NCI-H510A (cell line): ENCODE measurements around the gene ST6GALNAC2.
"Not testable (repeated sequence)": the region's sequence is repeated elsewhere in the genome, so short reads cannot be mapped to it uniquely, and the experiment has no call there.

ENCODE experiments used
- DNase-seq: peaks from one replicate; lab custom pipeline; 2025; lab: John Stamatoyannopoulos, UW

ST6GALNAC2 gene

DNA sequence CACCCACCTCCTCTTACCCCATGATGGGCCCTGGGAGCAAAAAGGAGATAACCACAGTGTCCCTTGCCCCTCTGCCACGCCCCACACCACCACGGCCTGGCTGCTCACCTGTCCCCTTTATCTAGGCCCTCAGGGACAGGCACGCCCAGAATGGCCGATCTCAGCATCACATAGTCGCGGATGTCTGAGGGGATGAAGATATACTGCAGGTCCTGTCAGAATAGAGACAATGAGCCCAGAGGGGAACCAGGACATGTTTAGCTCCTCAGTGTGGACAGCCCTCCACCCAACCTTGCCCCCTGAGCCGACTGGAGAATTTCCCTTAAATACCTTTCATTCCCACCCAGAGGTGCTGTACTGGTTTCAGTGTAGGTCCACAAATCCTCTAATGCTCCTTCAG is 15.2 kb downstream of the ST6GALNAC2 start:
- no peak for DNase-seq

DNA sequence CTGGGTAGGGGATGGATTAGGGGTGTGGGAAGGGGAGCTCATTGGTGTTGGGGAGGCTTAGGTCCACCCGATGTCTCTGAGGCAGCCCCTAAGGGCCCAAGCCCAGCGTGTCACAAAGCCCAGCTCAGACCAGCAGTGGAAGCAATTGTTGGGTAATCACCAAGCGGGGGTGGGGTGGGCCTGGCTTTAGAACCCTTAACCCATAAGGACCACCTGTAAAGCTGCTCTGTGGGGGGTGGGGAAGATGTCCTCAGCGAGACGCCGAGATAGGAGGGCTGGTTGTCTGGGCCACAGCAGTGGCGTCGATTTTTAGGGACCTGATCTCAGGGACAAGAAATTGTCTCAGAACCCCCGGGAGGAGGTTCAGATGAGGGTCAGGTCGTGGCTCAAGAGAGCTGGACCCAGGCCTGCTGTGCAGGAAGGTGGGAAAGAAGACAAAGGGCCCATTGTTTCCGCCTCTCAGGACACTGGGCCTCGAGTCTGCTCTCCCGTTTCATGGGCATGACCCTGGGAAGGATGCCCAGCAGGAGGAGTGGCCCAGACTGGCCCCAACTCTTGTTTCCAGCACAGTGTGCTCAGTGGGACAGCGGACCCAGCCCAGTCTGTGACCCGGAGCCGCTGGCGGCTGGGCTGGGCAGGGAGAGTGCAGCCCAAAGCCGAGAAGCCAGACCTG is 15.9 kb downstream of the ST6GALNAC2 start:
- no peak for DNase-seq

DNA sequence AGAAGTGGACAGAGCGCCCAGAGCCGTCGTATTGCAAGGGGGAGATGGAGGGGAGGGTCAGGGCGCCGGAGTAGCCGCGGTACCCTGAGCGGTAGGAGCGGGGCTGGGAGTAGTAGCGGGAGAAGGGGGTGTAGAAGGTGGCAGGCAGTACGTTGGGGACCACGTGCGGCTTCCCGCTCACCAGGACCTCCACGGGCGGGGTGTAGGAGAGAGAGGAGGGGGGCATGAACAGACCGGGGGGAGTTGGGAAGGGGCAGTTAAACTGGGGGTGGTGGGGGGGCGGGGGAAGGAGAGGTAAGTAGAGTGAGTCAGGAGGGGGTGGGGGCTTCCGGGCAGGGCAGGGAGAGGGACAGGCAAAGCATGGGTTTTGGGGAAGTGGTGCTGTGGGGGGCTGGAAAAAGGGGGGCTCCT is 16.8 kb downstream of the ST6GALNAC2 start:
- no peak for DNase-seq

DNA sequence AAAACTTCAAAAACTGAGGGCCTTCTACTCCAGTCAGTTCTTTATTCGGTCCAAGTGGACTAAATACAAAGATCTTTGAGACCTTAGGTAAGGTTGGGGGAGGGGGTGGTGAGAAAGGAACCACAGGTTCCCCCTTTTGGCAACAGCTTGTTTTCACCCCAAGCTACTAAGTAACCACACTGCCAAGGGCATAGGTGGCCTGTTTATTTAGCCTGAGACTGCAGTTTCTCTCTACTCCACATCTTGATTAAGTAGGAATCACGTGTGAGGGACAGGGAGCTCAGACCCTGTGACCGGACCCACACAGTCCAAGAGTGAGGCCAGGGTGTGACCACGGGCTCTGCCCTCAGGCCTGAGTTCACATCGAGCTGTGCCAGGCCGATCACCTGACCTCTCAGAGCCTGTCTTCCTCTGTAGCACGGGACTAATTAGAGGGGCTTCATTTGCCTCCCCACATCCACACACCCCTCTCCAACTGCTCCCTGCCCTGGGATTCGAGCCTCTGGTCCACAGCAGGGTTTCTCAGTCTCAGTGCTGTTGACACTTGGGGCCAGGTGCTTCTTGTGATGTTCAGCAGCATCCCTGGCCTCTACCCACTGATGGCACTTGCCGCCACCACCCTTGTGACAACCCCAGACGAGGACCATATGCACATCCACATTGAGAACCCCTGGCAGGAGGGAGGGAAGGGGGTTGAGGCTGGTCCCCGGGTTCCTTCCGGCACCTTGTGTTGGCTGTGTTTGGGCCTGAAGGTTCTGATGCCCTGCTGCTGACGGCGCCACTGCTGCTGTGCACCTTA is 17.8 kb downstream of the ST6GALNAC2 start:
- no peak for DNase-seq

DNA sequence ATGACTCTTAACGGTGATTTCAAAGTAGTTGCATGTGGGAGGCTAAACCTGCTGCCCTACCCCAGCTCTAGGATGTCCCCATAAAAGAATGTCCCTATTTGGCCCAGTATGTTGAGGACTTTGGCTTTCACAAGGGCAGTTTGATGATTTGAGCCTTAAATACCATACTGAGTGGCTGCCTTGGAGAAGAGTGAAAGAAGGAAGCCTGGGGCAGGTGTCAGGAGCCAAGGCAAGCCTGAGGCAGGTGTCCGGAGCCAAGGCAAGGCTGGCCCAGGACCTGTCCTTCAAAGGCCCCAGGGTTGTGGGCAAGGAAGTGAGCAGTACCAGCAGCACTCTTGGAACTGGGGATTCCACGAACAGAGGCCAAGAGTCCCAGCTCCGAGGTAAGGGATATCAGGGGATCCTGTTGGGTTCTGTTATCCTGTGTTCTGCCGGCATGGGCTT is 18.6 kb downstream of the ST6GALNAC2 start:
- DNase-seq, result no peak

DNA sequence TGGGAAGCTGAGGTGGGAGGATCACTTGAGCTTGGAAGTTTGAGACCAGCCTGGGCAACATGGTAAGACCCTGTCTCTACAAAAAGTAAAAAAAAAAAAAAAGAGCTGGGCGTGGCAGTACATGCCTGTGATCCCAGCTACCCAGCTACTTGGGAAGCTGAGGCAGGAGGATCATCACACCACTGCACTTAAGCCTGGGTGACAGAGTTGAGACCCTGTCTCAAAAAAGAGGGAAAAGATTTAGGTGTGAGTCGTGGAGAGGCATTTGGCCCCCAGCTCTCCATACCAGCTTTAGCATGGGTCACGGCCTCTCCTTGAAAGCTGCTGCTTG is 19.1 kb downstream of the ST6GALNAC2 start:
- no peak for DNase-seq

DNA sequence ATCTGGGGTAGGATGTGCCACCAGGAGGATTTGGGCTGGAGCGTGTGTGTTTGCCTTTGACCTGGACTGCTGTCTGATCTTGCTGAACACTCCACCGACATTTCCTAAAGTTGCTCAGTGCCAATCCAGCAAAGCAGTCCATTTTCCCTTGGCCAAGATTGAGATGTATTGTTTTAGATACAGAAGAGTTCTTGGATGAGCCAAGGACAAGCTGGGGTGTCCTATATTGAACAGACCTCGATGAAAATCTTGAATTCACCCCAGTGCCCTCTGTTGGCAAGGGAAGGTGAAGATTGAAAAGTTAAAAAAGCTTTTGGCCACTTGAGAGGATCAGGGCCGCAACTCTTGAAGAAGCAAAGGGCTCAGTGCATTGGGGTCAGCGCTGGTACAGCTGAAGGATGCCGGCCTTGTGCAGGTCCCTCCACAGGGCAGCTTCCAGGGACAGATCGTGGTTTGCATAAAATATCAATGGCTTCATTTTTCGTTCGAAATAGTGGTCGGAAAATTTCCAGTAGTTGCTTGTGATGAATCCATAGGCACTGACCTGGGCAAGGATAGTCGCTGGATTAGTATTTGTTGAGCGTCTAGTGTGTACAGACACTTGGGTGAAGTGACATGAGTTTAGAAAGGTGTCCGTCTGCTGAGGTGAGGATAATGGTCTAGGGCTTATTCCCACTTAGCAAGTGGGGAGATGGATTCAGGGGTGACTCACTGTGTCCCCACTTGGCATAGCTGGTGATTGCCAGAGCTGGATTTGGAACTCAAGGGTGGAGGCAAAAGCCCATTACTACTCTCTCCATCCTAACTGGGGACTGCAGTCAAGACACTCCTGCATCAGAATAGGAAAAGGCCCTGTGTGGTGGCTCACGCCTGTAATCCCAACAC is 19.7 kb downstream of the ST6GALNAC2 start:
- no peak for DNase-seq

DNA sequence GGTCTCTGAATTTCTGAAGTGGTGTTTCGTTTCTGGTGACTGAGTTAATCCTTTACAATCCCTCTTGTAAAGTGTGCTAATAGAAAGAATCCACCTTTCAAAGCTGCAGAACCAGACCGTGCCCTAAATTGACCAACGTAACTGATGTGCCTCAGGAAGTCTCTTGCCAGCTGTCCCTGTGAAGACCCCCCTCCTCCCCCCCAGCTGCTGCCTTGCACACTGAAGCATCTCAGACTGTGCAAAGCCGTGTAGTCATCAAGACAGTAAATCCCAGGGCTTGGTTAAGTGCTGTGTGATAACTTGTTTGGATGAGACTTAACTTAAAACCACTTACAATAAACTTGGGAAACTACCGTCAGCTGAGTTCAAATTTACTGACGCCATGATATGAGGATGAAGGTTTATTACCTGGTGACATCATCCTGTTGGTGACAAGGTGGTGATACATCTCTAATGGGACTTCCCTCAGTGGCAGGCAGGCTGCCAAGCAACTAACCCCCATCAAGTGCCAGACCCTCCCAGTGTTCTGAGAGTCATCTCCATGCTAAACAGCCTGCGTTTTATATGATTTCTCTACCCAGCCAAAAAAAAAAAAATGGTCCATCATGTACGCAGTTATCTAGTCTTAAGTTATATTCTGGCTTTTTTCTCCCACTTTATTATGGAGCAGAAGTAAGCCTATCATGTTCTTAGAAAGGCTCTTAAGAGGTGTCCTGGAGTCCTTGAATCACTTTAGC is 20.5 kb downstream of the ST6GALNAC2 start:
- DNase-seq, result not testable (repeated sequence)

DNA sequence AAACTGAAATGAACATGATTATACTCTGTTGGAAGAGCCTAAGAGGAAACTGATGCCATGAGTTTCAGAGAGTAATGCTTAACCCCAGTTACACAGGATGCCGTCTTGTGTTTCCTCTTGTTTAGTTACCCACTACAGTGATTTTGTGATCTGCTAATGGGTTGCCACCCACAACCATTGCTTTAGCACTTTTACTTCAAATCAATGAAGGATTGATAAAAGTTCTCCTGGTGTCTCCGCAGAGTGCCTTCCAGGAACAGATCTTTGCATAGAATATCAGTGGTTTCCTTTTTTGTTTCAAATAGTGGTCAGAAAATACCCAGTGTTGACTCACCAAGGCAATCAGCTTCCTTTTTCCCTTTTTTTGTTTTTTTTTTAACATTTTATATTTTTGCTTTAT is 22.3 kb downstream of the ST6GALNAC2 start:
- not testable (repeated sequence) for DNase-seq

DNA sequence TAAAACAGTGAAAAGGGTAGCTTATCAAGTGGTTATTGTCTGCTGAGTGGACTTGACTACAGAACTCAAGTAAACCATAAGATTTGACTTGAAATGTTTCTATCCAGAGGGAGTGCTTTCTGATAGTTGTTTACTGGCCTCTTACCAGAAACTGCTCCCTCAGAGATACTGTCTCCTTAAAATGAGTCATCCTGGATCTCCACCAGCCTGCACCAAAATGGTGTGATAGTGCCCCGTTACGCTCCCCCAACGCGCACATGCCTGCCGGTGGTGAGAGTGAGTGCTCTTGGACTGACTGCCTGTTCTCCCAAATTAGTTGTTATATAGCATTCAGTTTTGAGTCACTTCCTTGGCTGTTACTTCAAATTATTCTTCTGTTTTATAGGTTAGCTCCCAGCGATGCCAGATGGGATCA is 22.9 kb downstream of the ST6GALNAC2 start:
- no peak for DNase-seq

DNA sequence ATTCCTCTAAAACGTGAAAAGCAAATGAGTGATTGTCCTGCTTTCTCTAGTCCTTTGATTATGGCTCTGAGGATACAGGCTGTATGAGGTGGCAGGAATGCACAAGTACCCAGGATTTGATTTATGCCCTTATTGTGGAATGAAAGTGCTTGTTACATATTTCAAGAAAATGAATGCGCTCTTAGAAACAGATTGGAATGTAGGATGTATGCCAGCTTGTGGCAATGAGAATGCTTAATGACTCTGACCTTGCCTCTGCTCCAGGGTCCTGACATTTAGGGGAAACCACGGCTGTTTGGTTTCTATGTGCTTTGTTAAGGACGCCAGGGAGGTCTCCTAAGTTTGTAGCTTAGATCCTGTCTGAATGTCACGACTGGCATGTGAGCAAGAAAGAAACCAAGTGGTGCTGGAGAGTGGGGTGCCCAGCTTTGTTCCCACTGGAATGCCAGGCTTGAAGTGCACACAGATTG is 23.8 kb downstream of the ST6GALNAC2 start:
- no peak for DNase-seq

DNA sequence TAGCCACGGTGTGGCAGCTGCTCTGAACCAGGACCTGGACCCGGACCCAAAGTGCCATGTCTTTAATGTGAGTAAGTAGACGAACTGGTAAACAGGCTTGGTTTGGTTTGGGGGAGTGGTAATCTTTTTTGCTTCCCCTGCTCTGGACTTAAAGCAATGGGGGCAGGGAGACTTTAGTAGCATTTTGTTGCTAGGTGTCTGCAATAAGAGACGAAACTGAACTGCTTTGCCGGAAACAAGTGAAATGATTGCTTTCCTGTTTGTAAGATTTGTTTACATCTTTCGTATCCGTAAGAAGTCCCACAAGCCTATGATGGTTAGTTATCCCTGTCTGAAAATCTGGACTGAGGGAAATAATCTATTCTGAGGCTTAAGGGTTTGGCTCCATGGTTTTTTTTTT is 24.3 kb downstream of the ST6GALNAC2 start:
- no peak for DNase-seq

DNA sequence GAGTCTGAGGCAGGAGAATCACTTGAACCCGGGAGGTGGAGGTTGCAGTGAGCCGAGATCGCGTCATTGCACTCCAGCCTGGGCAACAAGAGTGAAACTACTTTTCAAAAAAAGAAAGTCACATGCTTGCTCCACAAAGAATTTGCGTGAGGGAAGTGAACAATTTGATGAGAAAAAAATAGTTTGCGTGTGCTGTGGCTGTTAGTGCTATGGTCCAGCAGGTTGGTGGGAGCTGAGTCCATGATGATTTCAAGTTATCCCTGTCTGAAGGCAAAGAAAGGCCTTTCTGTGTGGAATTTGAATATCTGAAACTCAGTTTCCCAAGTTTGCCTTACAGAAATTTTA is 24.8 kb downstream of the ST6GALNAC2 start:
- no peak for DNase-seq

DNA sequence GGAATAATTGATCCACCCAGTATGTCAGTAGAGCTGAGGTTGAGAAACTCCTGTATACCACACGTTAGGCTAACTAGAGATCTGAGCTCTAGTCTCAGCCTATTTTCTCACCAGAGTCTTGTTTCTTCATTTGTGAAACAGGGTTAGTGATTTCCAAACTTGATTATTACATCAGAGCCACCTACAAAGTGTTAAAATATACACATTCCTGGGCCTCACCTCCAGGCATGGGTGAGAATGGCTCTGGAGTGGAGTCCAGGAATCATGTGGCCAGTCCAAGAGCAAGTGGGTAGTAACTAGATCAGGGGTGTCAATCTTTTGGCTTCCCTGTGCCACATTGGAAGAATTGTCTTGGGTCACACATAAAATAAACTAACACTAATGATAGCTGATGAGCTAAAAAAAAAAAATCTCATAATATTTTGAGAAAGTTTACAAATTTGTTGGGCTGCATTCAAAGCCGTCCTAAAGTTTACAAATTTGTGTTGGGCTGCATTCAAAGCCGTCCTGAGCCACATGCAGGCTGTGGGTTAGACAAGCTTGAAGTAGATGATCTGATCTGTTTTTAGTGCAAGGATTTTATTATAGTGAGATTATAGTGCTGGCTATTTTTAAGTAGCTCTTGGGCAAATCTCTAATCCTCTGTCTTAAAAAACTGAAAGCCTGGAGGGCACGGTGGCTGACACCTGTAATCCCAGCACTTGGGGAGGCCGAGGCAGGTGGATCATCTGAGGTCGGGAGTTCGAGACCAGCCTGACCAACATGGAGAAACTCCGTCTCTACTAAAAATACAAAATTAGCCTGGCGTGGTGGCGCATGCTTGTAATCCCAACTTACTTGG is 25.4 kb downstream of the ST6GALNAC2 start:
- no peak for DNase-seq

DNA sequence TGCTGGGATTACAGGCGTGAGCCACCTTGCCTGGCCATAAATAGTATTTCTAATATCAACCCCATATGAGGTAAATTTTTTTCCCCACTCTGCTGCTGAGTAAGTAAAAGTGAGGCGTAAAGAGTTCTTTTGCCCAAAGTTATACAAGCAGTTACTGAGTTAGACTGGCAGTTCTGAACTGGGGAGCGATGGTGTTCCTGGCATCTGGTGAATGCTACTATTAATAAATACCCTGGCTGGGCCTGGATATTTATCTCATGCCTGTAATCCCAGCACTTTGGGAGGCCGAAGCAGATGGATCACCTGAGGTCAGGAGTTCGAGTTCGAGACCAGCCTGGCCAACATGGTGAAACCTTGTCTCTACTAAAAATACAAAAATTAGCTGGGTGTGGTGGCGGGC is 26.2 kb downstream of the ST6GALNAC2 start:
- DNase-seq, result not testable (repeated sequence)

DNA sequence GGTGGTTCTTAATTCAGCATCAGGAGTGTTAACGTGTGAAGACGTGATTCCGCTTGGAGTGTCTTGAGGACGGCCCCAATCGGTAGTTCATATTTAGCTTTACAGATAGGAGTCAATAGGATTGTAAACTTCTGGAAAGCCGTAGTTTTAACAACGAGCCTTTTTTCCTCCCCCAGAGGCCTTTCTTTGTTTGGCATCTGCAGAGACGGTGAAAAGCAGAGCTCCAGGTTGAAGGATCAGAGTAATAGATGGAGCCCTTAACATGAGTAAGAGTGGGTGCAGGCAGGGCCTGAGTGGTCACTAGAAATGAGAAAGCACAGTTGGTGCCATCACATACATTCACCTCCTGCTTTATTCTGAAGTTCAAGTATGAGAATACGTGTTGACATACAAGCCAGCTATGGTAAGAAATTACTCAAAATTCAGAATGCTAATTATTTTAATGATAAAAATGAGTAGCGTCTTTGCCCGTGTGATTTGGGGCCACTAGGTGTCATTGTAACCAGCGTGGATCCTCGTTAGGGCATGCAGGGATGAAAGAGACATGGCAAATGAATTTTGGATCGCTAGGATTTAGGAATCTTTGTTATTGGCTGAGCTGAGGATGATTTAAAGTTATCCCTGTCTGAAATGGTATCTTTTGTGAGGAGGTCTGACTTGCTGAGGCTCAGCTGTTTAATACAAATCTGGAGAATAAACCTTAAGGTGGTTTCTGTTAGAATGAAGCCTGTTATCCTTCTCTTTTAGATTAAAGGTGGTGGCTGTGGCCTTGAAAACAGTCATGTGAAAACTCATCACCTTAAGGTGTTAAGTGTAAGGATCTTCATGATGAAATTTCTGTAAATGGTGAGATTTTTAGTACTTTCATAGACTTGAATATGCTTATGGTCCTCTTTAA is 27.2 kb downstream of the ST6GALNAC2 start:
- DNase-seq, result no peak

DNA sequence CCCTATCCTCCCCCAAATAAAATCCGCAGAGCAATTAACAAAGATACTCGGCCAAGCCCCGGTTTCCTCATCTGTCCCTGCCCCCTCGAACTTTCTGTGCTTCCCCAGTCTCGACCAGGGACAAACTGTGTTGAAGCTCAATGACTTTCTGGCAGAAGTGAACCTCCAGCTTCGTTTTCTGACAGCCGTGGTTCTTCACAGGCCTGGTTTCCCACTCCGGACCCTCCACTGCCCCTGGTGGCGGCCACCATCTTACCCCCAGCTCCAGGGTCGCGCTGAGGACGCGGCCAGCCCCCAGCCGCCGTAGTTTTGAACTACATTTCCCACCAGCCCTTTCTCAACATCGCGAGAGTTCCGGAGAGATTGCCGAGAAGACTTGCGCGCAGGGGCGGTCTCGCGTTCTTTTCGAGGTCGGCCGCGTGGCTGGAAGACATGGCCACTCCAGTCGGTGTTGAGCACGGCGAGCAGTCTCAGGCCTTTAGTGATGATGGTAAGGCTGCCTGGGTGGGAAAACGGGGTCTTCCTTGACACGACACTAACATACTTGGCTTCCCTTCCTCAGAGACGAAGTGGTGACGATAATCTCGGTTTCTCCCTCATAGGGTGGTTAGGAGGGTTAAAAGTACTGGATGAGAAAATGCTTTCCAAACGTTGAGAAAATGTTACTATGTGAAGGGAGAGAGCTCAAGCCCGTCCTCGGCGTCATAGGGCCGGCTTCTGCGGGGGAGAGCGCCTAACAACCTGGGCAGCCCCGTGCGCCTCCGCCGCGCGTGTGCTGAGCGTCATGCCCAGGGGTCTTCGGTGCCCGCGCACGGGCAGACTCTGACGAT is 28.1 kb downstream of the ST6GALNAC2 start:
- peak; percentile 94 for DNase-seq

DNA sequence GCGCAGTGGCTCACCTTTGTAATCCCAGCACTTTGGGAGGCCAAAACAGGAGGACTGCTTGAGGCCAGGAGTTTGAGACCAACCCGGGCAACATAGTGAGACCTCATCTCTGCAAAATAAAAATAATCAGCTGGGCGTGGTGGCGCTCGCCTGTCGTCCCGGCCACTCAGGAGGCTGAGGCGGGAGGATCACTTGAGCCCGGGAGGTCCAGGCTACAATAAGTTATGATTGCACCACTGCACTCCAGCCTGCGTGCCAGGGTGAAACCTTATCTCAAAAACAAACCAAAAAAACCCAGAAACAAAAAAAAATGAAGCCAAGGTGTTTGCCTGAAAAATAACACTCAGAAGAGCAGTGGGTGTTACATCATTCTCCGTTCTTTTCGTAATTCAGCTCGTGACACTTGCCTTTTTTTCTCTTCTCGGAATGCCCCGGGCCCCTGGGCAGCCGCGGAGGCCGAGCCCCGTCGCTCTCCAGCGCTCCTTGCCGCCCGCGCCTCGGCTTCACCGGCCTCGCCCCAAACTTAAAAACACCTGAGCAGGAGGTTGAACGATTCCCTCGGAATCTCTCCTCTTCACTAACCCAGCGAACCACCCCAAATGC is 28.8 kb downstream of the ST6GALNAC2 start:
- no peak for DNase-seq

DNA sequence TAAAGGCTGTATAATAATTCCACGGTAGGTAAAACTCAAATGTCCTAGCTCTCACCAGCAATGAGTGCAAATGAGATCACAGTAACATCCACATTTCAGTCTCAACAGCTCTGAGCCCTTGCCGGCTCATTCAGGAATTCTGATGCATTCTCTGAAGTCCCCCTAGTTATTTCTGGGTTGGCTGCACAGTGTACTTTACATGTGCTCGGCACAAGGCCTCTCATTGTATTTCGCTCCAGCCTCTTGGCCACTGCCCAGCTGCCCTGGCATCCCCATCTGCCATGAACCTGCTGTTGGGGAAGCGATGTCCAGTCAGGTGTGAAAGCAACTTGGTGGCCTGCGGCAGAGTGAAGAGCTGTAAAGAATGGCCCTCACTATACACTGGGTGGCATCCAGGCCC is 31.5 kb downstream of the ST6GALNAC2 start:
- DNase-seq, result no peak
